ENCODE data around the gene TMC1. TPM values are rescaled to one million over a fixed set of nuclear protein-coding genes. Genes with fewer than 3 reads are reported as not detected.

The TMC1 gene
- total and polyA plus RNA-seq, 2 of the 13 experiments (the other 11 are each of a cell fraction or from before 2014, with no cell fraction given) = 0.02 to 0.03 TPM

DNA sequence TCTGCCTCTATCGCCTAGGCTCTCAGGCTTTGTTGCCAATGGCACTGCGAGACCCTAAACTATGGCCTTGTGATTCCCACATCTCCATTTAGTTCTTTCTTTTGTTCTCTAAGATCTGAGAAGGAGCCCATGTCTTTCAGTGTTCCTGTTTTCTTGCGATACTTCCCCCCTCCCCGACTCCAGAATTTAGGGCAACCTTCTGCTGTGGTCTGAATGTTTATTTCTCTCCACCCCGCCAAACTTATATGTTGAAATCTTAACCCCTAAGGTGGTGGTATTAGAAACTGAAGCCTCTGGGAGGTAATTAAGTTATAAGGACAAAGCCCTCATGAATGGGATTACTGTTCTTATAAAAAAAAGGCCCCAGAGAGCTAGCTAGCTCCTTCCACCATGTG is 6.4 kb downstream of the TMC1 start:
- H4K20me1 ChIP-seq (ENCODE audit: insufficient read depth, low read length) = no peaks in the 10 kb centered on the region
- no peaks in the 10 kb centered on the region for H3K36me3 ChIP-seq (replicated peaks in 1 of 2; ENCODE audit: control insufficient read depth in 1 of 2, insufficient read depth in 2 of 2, low read length in 2 of 2)
- WGBS (ENCODE audit: low lambda C conversion rate) = 54% methylated on average over 5 of the region's 5 CpGs
- CTCF ChIA-PET (ENCODE audit: low intra/inter-chr PET ratio, low total read pairs) = no interaction called here
- DNase-seq (ENCODE audit: low spot score) (no peak), ATAC-seq (no peak), FAIRE-seq (no peak)
- BruUV-seq (replicated peaks) = no TSS peak
- H3K4me1 ChIP-seq (ENCODE audit: insufficient read depth, low read length) = peaks cover 13% of the 10 kb centered on the region
- H2AFZ ChIP-seq (ENCODE audit: low read length) = no peak overlapping the region
- POLR2A ChIA-PET = no interaction called here
- H3K4me2 ChIP-seq (ENCODE audit: low read depth, low read length) = peak overlapping the region; percentile 54
- TF ChIP-seq ZSCAN29 (CRISPR knock-in tag; conservative IDR thresholded peaks at IDR 0.05) (no peak), BORCS8-MEF2B (CRISPR knock-in tag; IDR thresholded peaks at IDR 0.05) (no peak), ZNF3 (CRISPR knock-in tag; IDR thresholded peaks at IDR 0.05) (no peak), NR2F1 (CRISPR knock-in tag; IDR thresholded peaks at IDR 0.05) (no peak), ZNF552 (CRISPR knock-in tag; IDR thresholded peaks at IDR 0.05; ENCODE audit: borderline replicate concordance) (no peak)
- TF ChIP-seq, protein P1, sequence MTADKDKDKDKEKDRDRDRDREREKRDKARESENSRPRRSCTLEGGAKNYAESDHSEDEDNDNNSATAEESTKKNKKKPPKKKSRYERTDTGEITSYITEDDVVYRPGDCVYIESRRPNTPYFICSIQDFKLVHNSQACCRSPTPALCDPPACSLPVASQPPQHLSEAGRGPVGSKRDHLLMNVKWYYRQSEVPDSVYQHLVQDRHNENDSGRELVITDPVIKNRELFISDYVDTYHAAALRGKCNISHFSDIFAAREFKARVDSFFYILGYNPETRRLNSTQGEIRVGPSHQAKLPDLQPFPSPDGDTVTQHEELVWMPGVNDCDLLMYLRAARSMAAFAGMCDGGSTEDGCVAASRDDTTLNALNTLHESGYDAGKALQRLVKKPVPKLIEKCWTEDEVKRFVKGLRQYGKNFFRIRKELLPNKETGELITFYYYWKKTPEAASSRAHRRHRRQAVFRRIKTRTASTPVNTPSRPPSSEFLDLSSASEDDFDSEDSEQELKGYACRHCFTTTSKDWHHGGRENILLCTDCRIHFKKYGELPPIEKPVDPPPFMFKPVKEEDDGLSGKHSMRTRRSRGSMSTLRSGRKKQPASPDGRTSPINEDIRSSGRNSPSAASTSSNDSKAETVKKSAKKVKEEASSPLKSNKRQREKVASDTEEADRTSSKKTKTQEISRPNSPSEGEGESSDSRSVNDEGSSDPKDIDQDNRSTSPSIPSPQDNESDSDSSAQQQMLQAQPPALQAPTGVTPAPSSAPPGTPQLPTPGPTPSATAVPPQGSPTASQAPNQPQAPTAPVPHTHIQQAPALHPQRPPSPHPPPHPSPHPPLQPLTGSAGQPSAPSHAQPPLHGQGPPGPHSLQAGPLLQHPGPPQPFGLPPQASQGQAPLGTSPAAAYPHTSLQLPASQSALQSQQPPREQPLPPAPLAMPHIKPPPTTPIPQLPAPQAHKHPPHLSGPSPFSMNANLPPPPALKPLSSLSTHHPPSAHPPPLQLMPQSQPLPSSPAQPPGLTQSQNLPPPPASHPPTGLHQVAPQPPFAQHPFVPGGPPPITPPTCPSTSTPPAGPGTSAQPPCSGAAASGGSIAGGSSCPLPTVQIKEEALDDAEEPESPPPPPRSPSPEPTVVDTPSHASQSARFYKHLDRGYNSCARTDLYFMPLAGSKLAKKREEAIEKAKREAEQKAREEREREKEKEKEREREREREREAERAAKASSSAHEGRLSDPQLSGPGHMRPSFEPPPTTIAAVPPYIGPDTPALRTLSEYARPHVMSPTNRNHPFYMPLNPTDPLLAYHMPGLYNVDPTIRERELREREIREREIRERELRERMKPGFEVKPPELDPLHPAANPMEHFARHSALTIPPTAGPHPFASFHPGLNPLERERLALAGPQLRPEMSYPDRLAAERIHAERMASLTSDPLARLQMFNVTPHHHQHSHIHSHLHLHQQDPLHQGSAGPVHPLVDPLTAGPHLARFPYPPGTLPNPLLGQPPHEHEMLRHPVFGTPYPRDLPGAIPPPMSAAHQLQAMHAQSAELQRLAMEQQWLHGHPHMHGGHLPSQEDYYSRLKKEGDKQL (CRISPR knock-in tag; IDR thresholded peaks at IDR 0.05; ENCODE audit: low read depth) = no peak
- in situ Hi-C loops (cut with HindIII; ENCODE audit: extremely low pct_ligation_motif_present, low pct_unique_long_range_greater_than_20kb) = no loop called here
- no peak overlapping the region for H3K9ac ChIP-seq (ENCODE audit: insufficient read depth, low read depth, low read length)
- no peaks in the 10 kb centered on the region for H3K27me3 ChIP-seq (ENCODE audit: control insufficient read depth in 1 of 2, insufficient read depth in 2 of 2, low read length in 2 of 2)
- no peaks in the 10 kb centered on the region for H3K79me2 ChIP-seq (ENCODE audit: insufficient read depth, low read length)
- H3K27ac ChIP-seq (ENCODE audit: extremely low read length, insufficient read depth, low read length) = no peak overlapping the region
- H3K9me3 ChIP-seq (ENCODE audit: low read length) = no peaks in the 10 kb centered on the region
- intact Hi-C loops (cut with micrococcal nuclease; ENCODE audit: unreplicated experiment) = no loop called here
- H3K4me3 ChIP-seq (replicated peaks in 1 of 3; ENCODE audit: insufficient read depth in 1 of 3, low read depth in 2 of 3, low read length in 3 of 3) = 0 out of 6 replicates have a peak overlapping the region, but pooled peaks of 1 of the 3 experiments have one; percentile 25

Data from HepG2 (cell line).